Smooth muscle cell (in vitro differentiated cells): Measurements from ENCODE around the gene SLC7A6OS. TPM values are rescaled to one million over a fixed set of nuclear protein-coding genes. Genes with fewer than 3 reads are reported as not detected.

Source experiments
- DNase-seq: peaks from one replicate; lab custom pipeline; 2025; ENCODE audit not compliant: unreplicated experiment; lab: John Stamatoyannopoulos, UW
- H2AFZ ChIP-seq: fragments of 200-600 bp; sonication (generic); 2 replicates; pipeline ENCODE4 v1.6.0; 2016; ENCODE audit warnings: antibody characterized with exemption, low read depth, mild to moderate bottlenecking
- H3F3A ChIP-seq: fragments of 200-600 bp; sonication (generic); 2 replicates; pipeline ENCODE4 v1.6.0; 2017; ENCODE audit warnings: antibody characterized with exemption, low read depth
- H3K27ac ChIP-seq: fragments of 200-600 bp; sonication (generic); 2 replicates; pipeline ENCODE4 v1.5.1; 2016; ENCODE audit warnings: low read depth, mild to moderate bottlenecking
- H3K27me3 ChIP-seq: fragments of 200-600 bp; sonication (generic); 2 replicates; pipeline ENCODE4 v1.6.1; 2016; ENCODE audit warnings: low read depth, mild to moderate bottlenecking
- H3K36me3 ChIP-seq: fragments of 200-600 bp; sonication (generic); 2 replicates; pipeline ENCODE4 v1.5.1; 2016; ENCODE audit warnings: low read depth
- H3K4me1 ChIP-seq: fragments of 200-600 bp; sonication (generic); 2 replicates; pipeline ENCODE4 v1.5.1; 2016; ENCODE audit warnings: low read depth
- H3K4me2 ChIP-seq: fragments of 200-600 bp; sonication (generic); 2 replicates; pipeline ENCODE4 v1.6.0; 2016; ENCODE audit warnings: mild to moderate bottlenecking
- H3K4me3 ChIP-seq: fragments of 200-600 bp; sonication (generic); 2 replicates; pipeline ENCODE4 v1.5.1; 2016; ENCODE audit warnings: mild to moderate bottlenecking
- H3K79me2 ChIP-seq: fragments of 200-600 bp; sonication (generic); 2 replicates; pipeline ENCODE4 v1.6.0; 2016; ENCODE audit warnings: low read depth, mild to moderate bottlenecking
- H3K9ac ChIP-seq: fragments of 200-600 bp; sonication (generic); 2 replicates; pipeline ENCODE4 v1.6.0; 2016; ENCODE audit warnings: low read depth
- H3K9me3 ChIP-seq: fragments of 200-600 bp; sonication (generic); replicated peaks from 2 replicates; pipeline ENCODE4 v1.5.1; 2016; ENCODE audit warnings: low read depth
- H4K20me1 ChIP-seq: fragments of 200-600 bp; sonication (generic); 2 replicates; pipeline ENCODE4 v1.6.0; 2016; ENCODE audit warnings: low read depth
- WGBS: methylation state at CpG from one replicate; pipeline ENCODE4 v1.1.7; 2016; ENCODE audit warnings: low lambda C conversion rate; 5-methylcytosine and 5-hydroxymethylcytosine counted together
- polyA plus RNA-seq: library from polyadenylated mRNA; unstranded; fragments of >200 nt; fragmentation: Nextera tagmentation; extraction: Ambion mirVana; gene quantifications from 2 replicates; pipeline ENCODE4 v1.2.1, GENCODE V29; 2016
- total RNA-seq: library from RNA; depleted of rRNA; stranded (reverse); fragments of >200 nt; gene quantifications from 2 replicates; pipeline ENCODE4 v1.2.3, GENCODE V29; 2014
- TF ChIP-seq, protein P1 (sequence below): fragments of 200-600 bp; sonication (generic); IDR thresholded peaks from 2 replicates; pipeline ENCODE4 v1.5.1; 2017; ENCODE audit warnings: borderline replicate concordance, mild to moderate bottlenecking, antibody characterized with exemption; ENCODE audit not compliant: insufficient read depth, poor library complexity, severe bottlenecking

SLC7A6OS gene
- total and polyA plus RNA-seq, 2 experiments from 2014 or later, result 9.6 to 13.9 TPM

GRCh38 chr16:68332411-68333121, 21.8 kb upstream of the SLC7A6OS start:
- 69% methylated on average over 7 of the region's 7 CpGs for WGBS
- no peaks in the 10 kb centered on the region for H3F3A ChIP-seq
- peak overlapping the region; percentile 26 for H3K27ac ChIP-seq
- H3K36me3 ChIP-seq, result peaks cover 7% of the 10 kb centered on the region
- no peaks in the 10 kb centered on the region for H4K20me1 ChIP-seq
- H3K4me3 ChIP-seq, result no peak overlapping the region
- no peak for DNase-seq
- H3K27me3 ChIP-seq, result no peaks in the 10 kb centered on the region
- H3K79me2 ChIP-seq, result no peaks in the 10 kb centered on the region
- H3K9ac ChIP-seq, result no peak overlapping the region
- H2AFZ ChIP-seq, result no peak overlapping the region
- no peaks in the 10 kb centered on the region for H3K4me1 ChIP-seq
- TF ChIP-seq, protein P1, sequence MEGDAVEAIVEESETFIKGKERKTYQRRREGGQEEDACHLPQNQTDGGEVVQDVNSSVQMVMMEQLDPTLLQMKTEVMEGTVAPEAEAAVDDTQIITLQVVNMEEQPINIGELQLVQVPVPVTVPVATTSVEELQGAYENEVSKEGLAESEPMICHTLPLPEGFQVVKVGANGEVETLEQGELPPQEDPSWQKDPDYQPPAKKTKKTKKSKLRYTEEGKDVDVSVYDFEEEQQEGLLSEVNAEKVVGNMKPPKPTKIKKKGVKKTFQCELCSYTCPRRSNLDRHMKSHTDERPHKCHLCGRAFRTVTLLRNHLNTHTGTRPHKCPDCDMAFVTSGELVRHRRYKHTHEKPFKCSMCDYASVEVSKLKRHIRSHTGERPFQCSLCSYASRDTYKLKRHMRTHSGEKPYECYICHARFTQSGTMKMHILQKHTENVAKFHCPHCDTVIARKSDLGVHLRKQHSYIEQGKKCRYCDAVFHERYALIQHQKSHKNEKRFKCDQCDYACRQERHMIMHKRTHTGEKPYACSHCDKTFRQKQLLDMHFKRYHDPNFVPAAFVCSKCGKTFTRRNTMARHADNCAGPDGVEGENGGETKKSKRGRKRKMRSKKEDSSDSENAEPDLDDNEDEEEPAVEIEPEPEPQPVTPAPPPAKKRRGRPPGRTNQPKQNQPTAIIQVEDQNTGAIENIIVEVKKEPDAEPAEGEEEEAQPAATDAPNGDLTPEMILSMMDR, result no peak
- H3K9me3 ChIP-seq, result no peaks in the 10 kb centered on the region
- no peak overlapping the region for H3K4me2 ChIP-seq

DNA sequence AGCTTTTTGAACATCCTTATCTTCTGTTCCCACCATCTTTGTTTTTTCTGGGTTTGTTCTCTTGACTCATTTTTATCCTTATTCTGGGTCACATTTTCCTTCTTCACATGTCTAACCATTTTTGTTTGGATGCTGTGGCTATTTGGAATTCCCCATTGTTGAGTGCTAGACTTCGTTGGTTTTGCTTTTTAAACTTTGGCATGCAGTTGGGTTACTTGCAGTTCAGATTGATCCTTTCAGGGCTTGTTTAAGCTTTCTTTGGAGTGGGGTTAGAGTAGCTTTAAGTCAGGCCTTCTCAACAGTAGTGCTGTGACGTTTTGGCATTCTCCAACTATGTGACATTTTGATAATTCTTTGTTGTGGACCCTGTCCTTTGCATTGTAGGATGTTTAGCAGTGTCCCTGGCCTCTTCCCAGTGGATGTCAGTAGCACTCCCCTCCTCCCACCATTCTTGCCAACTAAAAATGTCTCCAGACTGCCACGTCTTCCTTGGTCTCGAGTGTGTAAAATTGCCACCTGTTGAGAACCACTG, 21.2 kb upstream of the SLC7A6OS start:
- no peak for DNase-seq
- Histone ChIP-seq H3K4me3 (no peak overlapping the region), H2AFZ (no peak overlapping the region), H3K9me3 (no peaks in the 10 kb centered on the region), H3K4me1 (no peaks in the 10 kb centered on the region), H3K79me2 (no peaks in the 10 kb centered on the region), H3K36me3 (peaks cover under 1% of the 10 kb centered on the region), H3K9ac (no peak overlapping the region), H3K27me3 (no peaks in the 10 kb centered on the region), H4K20me1 (no peaks in the 10 kb centered on the region), H3K4me2 (no peak overlapping the region), H3K27ac (peak overlapping the region; percentile 26), H3F3A (no peaks in the 10 kb centered on the region)
- TF ChIP-seq, protein P1, result no peak
- WGBS, result 57% methylated on average over 4 of the region's 4 CpGs

DNA sequence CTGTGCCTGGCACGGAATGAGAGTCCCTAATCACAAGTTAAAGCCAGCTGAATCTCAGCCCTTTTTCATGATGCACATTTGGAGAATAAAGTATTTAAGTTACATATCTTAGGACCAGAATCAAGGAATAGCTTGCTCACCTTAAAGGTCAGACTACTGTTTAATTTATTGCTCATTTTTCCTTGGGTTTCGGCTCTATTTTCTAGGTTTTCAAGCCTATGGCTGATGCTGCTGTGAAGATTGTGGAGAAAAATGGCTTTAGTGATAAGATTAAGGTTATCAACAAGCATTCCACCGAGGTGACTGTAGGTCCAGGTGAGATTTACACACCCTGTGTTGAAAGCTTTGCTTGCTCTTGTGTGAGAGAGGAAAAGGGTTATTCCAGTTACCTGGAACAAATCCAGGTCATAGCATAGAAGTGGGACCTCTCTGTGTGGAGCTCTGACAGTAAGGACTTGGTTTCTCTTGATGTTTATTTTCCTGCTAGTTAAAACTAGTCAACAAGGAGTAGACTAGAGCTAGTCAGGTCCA, 18.2 kb upstream of the SLC7A6OS start:
- no peaks in the 10 kb centered on the region for H3K36me3 ChIP-seq
- no peaks in the 10 kb centered on the region for H4K20me1 ChIP-seq
- TF ChIP-seq, protein P1, result no peak
- WGBS, result 42% methylated on average over 3 of the region's 3 CpGs
- no peaks in the 10 kb centered on the region for H3K4me1 ChIP-seq
- DNase-seq, result no peak
- H3K4me2 ChIP-seq, result no peak overlapping the region
- no peaks in the 10 kb centered on the region for H3K9me3 ChIP-seq
- H3K27ac ChIP-seq, result no peak overlapping the region
- H3F3A ChIP-seq, result no peaks in the 10 kb centered on the region
- H3K27me3 ChIP-seq, result no peaks in the 10 kb centered on the region
- H3K79me2 ChIP-seq, result no peaks in the 10 kb centered on the region
- H3K9ac ChIP-seq, result no peak overlapping the region
- no peak overlapping the region for H2AFZ ChIP-seq
- H3K4me3 ChIP-seq, result no peak overlapping the region
